ENCODE results near the gene NNMT. TPM values are rescaled to one million over a fixed set of nuclear protein-coding genes. Genes with fewer than 3 reads are reported as not detected.

NNMT gene
- total RNA-seq, 1 donor from 2014 or later = 0.82 TPM

DNA sequence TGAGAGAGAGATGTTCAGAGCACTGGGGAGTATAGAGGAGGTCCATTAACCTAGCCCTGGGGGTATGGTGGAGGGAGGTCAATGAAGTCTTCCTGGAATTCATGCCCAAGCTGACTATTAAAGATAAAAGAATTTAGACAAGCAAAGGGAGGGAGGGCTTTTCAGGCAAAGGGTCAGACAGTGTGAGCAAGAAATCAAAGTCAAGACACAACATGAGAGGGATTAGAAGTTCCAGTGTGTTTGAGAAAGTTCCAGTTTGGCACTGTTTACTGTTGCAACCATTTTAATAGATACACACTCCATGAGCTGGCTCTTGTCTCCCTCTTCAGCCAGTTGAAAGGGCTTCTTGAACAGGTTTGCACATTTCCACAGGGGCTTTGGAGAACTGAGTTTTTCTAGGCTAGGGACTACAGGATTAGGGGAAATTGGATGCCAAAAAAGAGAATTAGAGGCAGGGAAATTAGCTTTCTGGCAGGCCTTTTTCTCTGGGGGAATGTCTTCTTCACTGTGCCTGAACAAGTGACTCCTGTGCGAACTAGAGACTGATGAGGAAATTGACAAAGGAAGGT is 14.7 kb upstream of the NNMT start:
- H3K27ac Mint-ChIP-seq (ENCODE audit: unreplicated experiment) = peak overlapping the region; percentile 59
- H3K4me3 Mint-ChIP-seq = no peak overlapping the region
- no peaks in the 10 kb centered on the region for H3K36me3 Mint-ChIP-seq (ENCODE audit: low read depth)
- no peaks in the 10 kb centered on the region for H3K9me3 Mint-ChIP-seq
- peaks cover 8% of the 10 kb centered on the region for H3K27me3 Mint-ChIP-seq (ENCODE audit: low read depth)
- peaks cover 5% of the 10 kb centered on the region for H3K4me1 Mint-ChIP-seq
- DNase-seq (ENCODE audit: low read depth, low spot score) = no peak
- no peak for TF ChIP-seq CTCF (conservative IDR thresholded peaks at IDR 0.05)

DNA sequence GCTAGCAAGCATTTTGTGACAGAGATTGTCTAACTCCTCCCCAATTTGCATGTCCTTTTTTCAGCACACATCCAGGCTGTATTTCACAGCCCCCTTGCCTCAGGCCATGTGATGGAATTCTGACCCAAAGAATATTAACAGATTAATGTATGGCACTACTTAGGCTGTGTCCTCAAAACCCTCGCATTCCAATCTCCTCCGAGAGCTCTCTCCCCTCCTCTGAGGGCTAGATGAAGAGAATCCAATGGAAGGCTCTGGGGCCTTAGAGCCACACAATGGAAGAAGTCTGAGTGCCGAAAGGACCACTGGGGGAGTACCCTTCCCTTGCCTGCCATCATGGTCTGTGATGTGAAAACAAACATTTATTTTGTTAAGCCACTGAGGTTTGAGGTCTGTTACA is 13.7 kb upstream of the NNMT start:
- H3K4me3 Mint-ChIP-seq = no peak overlapping the region
- no peak overlapping the region for H3K27ac Mint-ChIP-seq (ENCODE audit: unreplicated experiment)
- no peak for DNase-seq (ENCODE audit: low read depth, low spot score)
- peaks cover 5% of the 10 kb centered on the region for H3K4me1 Mint-ChIP-seq
- no peaks in the 10 kb centered on the region for H3K9me3 Mint-ChIP-seq
- peaks cover 4% of the 10 kb centered on the region for H3K27me3 Mint-ChIP-seq (ENCODE audit: low read depth)
- H3K36me3 Mint-ChIP-seq (ENCODE audit: low read depth) = no peaks in the 10 kb centered on the region
- no peak for TF ChIP-seq CTCF (conservative IDR thresholded peaks at IDR 0.05)

- no peak overlapping the region for H3K27ac Mint-ChIP-seq (ENCODE audit: unreplicated experiment)
- no peak overlapping the region for H3K4me3 Mint-ChIP-seq
- DNase-seq (ENCODE audit: low read depth, low spot score) = no peak
- H3K27me3 Mint-ChIP-seq (ENCODE audit: low read depth) = peaks cover 3% of the 10 kb centered on the region
- TF ChIP-seq CTCF (conservative IDR thresholded peaks at IDR 0.05) = no peak
- H3K9me3 Mint-ChIP-seq = no peaks in the 10 kb centered on the region
- H3K4me1 Mint-ChIP-seq = peaks cover 5% of the 10 kb centered on the region
- H3K36me3 Mint-ChIP-seq (ENCODE audit: low read depth) = no peaks in the 10 kb centered on the region
Observed at GRCh38 chr11:114283422-114283821, 12.8 kb upstream of the NNMT start.

GRCh38 chr11:114284021-114284420 is 12.2 kb upstream of the NNMT start:
- no peak for DNase-seq (ENCODE audit: low read depth, low spot score)
- Mint-ChIP-seq H3K27ac (ENCODE audit: unreplicated experiment) (no peak overlapping the region), H3K36me3 (ENCODE audit: low read depth) (no peaks in the 10 kb centered on the region), H3K4me1 (peaks cover 5% of the 10 kb centered on the region), H3K4me3 (no peak overlapping the region), H3K27me3 (ENCODE audit: low read depth) (no peaks in the 10 kb centered on the region), H3K9me3 (no peaks in the 10 kb centered on the region)
- TF ChIP-seq CTCF (conservative IDR thresholded peaks at IDR 0.05) = no peak

DNA sequence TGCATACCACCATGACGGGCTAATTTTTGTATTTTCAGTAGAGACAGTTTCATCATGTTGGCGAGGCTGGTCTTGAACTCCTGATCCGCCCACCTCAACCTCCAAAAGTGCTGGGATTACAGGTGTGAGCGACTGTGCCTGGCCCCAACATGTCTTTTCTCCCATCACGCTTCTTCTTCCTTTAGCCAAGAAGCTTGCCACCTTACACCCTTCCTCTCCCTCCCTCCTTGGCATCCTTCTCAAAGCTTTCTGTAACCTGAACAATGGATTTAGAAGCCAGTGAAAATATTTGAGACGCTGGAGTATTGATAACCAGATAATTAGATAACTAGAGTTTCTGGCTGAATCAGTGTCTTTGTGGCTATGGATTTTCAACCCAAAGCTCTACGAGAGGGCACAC is 11.3 kb upstream of the NNMT start:
- H3K9me3 Mint-ChIP-seq = no peaks in the 10 kb centered on the region
- TF ChIP-seq CTCF (conservative IDR thresholded peaks at IDR 0.05) = no peak
- H3K36me3 Mint-ChIP-seq (ENCODE audit: low read depth) = no peaks in the 10 kb centered on the region
- no peak overlapping the region for H3K4me3 Mint-ChIP-seq
- H3K27ac Mint-ChIP-seq (ENCODE audit: unreplicated experiment) = no peak overlapping the region
- H3K4me1 Mint-ChIP-seq = peaks cover 5% of the 10 kb centered on the region
- H3K27me3 Mint-ChIP-seq (ENCODE audit: low read depth) = no peaks in the 10 kb centered on the region
- DNase-seq (ENCODE audit: low read depth, low spot score) = no peak

Measured in neural crest cell (in vitro differentiated cells).